Measurements from ENCODE around the gene GRIP1.

GRIP1 gene, protein sequence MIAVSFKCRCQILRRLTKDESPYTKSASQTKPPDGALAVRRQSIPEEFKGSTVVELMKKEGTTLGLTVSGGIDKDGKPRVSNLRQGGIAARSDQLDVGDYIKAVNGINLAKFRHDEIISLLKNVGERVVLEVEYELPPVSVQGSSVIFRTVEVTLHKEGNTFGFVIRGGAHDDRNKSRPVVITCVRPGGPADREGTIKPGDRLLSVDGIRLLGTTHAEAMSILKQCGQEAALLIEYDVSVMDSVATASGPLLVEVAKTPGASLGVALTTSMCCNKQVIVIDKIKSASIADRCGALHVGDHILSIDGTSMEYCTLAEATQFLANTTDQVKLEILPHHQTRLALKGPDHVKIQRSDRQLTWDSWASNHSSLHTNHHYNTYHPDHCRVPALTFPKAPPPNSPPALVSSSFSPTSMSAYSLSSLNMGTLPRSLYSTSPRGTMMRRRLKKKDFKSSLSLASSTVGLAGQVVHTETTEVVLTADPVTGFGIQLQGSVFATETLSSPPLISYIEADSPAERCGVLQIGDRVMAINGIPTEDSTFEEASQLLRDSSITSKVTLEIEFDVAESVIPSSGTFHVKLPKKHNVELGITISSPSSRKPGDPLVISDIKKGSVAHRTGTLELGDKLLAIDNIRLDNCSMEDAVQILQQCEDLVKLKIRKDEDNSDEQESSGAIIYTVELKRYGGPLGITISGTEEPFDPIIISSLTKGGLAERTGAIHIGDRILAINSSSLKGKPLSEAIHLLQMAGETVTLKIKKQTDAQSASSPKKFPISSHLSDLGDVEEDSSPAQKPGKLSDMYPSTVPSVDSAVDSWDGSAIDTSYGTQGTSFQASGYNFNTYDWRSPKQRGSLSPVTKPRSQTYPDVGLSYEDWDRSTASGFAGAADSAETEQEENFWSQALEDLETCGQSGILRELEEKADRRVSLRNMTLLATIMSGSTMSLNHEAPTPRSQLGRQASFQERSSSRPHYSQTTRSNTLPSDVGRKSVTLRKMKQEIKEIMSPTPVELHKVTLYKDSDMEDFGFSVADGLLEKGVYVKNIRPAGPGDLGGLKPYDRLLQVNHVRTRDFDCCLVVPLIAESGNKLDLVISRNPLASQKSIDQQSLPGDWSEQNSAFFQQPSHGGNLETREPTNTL

DNA sequence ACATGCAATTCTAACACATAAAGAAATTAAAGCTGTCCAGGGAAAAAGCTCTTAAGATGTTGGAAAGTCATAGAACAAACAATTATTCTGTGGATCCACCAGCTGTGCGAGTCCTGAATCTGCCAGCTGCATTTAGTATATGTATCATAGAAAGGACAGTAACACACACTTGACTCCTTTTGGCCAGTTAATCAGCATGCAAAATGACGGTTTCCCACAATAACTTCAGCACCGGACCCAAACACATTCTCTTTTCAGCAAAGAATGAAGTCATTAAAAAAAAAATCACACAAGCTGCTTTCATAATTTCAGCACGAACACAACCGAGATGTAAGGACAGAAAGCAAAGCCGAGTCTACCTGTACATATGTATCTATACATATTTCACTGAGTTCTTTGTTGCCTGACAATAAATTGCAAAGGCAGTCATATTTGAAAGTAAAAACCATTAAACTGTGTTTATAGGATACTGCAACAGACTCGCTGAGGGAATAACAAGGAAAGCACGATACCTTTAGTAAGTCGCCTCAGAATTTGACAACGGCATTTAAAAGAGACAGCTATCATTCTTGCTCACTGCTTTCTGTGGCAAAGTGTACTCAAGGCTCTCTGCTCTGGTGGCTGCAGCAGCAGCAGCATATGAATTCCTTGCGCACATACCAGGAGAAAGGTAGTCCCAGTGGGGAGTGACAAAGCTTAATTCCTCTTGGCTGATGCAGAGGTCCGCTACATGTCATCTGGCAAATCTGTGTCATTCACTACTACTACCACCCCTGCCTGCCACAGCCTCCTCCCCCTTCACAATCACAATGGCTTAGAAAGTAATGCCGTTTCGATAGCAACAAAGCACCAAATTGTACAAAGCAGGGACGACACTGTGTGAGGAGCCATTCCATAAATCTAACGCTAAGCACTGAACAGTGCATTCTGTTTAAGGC, at the start of gene GRIP1:
Gene GRIP1, minus strand, starts transcription at position 739 of the 938 bp plus-strand sequence. Its CDS starts 172 bp downstream, at position 567.
- no peak for DNase-seq (ENCODE audit: low read depth in 2 of 2)

DNA sequence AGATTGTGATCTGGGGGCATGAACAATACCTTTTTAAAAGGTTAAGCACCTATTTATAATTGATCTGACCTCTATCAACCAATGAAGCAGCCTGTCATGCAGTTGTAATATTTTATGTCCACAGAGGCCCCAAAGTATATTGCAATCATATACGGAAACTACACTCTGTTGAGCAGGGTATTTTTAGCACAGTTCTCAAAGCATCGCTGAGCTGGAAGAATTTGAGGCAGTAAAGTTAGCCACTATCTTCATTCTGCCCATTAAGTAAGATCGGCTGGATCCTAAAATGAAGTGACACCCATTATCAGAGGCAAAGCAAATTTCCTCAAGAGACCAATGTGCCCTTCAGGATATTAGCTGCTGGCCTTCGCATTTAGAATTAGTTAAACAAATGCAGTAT, 47.7 kb upstream of the GRIP1 start:
- DNase-seq (ENCODE audit: low read depth in 2 of 2): no peak

DNA sequence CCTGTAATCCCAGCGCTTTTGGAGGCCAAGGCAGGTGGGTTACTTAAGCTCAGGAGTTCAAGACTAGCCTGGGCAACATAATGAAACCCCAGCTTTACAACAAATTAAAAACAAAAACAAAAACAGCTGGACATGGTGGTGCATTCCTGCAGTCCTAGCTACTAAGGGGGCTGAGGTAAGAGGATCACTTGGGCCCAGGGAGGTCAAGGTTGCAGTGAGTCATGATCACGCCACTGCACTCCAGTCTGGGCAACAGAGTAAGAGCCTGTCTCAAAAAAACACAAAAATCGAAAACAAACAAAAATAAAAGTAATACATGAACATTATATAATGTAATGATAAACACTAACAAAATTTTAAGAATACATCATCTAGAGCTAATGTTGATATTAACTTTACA, 46.2 kb upstream of the GRIP1 start:
- DNase-seq (ENCODE audit: low read depth in 2 of 2): no peak

DNA sequence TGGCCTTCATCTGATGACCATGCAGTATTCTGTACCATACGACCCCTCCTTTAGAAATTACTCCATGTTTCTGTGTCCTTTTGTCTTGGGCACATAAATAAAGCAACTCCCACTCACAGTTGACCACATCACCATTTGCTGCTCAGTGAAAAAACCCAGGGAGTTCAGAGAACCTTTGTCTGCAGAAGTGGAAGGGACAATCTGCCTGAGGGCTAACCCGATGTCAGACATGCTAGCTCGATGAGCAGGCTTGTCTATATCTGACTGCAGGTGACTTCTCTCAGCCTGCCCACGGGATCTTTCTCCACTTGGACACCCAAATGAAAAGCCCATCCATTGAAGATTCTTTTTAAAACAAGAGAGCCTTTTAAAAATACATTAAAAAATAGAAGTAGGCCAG, 45.7 kb upstream of the GRIP1 start:
- no peak for DNase-seq (ENCODE audit: low read depth in 2 of 2)

DNA sequence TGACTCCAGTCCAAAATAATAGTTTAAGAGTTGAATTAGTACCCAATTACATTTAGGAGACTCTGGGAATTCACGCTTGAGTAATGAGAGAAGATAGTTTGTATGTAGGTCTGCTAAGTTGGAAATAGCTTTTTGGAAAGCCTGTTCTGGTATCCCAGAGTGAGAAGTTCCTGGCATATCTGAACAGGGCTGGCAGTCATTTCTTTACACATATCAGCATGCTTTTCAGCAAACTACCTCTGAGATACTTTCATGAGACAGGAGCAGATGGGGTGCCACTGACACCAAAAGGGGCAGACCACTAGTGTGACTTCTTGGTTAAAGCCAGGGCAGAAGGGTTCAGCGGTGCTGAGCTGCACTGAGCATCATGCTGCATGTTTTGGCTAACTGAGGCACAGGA, 45.1 kb upstream of the GRIP1 start:
- no peak for DNase-seq (ENCODE audit: low read depth in 2 of 2)

DNA sequence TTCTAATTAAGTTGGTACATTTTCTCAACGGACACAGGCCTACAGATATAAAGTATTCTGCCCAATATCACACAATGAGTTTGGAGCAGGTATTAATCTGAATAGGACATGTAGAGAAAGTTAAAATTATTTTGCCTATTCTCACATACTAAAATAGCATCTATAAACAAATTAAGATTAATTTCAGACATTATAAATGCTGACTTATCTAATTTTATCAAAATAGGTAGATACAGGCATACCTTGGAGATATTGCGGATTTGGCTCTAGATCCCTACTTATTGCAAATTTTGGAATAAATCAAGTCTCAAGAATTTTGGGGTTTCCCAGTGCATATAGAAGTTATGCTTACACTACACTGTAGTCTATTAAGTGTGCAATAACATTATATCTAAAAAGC, 41.0 kb upstream of the GRIP1 start:
- DNase-seq (ENCODE audit: low read depth in 2 of 2): no peak

DNA sequence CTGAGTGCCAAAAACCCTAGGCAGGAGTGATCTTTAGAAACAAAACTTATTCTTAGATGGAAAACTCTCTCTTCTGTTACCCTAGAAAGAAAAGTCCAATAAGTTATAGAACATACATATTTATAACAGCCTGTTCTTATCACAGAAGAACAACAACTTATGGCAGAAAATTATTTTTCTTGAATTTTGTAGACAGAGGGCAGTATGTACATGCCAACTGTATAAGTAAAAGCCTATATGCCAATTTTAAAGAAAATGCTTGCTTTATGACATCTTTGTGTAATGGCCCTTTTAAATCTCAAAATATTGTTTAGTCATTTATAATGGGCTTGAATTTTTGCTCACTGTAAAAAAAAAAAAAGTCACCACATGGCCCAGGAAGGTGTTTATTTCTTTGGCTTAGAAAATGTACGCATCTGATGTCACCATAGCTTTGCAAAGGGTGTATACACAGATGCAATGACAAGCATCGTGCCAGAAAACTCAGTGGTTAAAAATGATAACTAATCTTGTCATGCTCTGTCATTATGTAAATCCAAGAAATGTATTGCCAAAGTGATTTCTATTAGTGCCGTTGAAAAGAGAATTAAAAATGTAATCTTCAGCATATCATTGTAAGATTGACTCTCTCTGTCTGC, 38.3 kb upstream of the GRIP1 start:
- DNase-seq (ENCODE audit: low read depth in 2 of 2): no peak

DNA sequence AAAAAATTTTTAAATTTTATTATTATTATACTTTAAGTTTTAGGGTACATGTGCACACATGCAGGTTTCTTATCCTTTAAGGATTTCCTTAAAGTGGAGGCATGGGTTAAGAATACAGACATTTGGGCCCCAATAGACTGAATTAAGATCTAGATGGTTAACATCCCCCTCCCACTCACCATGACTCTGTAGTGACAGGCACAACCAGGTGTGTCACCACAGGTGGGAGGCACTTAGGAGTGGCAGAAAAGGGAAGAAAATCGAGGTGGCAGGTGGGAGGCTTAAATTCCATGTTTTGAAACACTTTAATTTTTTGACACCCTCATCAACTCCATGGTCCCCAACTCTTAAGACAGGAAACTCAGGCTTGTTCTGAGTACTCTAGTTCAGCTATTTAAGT, 37.6 kb upstream of the GRIP1 start:
- DNase-seq (ENCODE audit: low read depth in 2 of 2): no peak

DNA sequence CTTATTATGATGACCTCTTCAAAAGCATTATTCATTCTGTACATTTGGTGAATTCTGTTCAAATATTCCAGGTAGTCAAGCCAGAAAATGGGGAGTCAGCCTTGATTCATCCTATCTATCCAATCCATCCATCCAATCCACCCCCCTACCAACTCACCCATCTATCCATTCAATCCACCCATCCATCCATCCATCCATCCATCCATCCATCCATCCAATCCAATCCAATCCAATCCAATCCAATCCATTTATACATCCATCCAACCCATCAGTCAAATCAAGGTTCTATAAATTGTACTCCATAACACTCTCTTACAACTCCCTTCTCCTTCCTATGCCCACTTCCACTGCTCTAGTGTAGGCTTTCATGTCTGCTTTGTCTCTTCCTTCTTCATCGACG, 35.8 kb upstream of the GRIP1 start:
- no peak for DNase-seq (ENCODE audit: low read depth in 2 of 2)

DNA sequence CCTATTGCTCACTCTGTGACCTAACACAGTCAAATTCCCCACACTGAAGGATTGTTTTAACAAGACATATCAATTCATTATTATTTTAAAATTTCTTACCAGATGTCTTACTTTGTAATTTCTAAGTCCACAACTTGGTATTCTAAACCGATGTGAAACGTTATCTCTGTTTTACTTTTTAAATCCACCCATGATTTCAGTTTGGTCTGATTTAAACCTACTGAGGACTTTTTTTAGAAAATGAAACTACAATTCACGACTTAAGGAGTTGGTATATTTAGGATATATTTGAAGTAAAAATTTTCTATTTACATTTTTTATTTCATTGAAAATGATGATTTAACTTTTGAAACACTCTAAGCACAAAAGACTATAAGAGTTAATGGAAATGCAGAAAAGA, 35.1 kb upstream of the GRIP1 start:
- no peak for DNase-seq (ENCODE audit: low read depth in 2 of 2)

DNA sequence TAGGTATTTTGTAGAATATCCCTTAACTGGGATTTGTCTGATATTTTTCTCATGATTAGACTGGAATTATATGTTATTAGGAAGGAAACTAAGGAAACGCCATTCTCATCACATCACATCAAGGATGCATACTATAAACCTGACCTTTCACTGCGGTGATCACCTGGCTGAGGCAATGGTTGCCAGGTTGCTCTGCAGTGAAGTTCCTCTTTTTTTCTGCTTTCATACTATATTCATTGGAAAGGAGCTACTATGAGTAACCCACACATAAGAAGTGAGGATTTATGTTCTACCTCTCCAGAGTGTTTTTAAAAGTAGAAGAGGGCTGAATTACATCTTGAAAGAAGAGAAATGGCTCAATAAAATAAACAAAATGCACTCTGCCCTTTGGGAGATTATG, 31.0 kb upstream of the GRIP1 start:
- no peak for DNase-seq (ENCODE audit: low read depth in 2 of 2)

DNA sequence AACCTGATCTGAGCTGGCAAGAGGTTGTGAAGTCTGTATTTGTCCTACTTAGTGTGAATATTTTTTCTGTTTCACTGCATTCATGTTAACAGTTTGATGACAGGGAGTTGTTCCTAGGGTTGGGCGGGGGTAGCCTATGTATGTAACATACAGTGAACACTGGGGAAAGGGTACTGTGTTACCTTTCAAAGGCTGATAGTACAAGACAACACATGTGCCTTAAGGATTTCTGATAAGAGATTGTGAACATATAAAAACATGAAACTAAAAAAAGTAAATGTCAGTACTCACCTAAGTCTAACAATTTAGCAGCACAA, 30.5 kb upstream of the GRIP1 start:
- DNase-seq (ENCODE audit: low read depth in 2 of 2): no peak

DNA sequence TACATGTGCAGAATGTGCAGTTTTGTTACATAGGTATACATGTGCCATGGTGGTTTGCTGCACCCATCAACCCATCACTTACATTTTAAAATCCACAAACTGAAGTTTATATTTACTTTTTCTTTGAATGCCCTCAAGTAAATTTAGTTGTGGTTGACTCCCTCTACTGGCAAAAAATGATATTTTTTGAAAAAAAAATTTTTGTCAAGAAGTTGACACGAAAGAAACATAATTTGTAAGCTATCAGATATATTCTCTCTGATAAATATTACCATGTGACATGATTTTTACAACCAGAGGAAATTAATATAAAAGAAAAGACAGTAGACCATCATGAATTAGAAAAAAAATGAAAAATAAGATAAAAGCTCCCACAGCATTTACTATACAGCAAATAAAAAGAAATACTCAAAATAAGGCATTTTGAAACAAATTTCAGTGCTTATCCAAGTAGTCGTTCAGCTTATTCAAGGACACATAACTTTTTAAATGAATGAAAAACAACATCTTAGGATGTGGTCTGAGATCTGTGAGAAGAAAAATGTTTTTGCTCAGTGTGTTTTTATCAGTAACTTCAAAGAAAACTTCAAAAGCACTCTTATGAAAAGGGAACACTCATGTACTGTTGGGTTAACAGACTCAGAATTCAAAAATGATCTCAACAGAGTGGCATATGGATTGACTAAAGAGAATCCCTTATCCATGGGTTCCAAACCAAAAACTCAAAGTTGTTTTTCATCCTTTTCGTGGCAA, 30.0 kb upstream of the GRIP1 start:
- DNase-seq (ENCODE audit: low read depth in 2 of 2): no peak

DNA sequence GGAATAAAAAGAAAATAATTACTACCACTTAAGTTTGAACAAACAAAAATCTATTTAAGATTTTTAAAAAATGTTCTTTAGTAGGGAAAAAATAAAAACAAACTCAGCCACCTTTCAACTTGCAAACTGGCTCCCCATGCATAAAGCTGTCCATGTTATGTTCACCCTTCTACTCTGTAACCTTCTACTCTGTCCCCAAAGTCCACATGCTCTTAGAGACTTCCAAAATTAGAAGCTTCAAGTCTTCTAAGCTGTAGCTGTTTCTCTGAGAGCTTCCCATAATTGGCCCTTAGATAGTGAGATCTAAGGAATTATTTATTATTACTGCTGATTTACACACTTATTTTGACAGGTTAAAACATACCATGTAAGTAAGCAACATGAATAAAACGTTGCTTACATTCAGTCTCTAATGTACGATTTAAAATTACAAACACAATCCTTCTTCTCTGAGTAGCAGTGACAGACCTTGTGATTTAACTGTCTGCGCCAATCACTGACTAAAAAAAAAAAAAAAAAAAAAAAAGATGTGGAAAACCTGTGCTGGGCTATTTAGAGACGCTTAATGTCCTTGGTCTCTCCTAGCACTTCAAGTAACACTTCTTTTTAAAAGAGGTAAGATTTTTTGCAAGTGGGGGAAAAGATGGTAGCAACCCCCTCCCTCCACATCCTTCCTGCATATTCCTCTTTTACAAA, 28.3 kb upstream of the GRIP1 start:
- DNase-seq (ENCODE audit: low read depth in 2 of 2): no peak

DNA sequence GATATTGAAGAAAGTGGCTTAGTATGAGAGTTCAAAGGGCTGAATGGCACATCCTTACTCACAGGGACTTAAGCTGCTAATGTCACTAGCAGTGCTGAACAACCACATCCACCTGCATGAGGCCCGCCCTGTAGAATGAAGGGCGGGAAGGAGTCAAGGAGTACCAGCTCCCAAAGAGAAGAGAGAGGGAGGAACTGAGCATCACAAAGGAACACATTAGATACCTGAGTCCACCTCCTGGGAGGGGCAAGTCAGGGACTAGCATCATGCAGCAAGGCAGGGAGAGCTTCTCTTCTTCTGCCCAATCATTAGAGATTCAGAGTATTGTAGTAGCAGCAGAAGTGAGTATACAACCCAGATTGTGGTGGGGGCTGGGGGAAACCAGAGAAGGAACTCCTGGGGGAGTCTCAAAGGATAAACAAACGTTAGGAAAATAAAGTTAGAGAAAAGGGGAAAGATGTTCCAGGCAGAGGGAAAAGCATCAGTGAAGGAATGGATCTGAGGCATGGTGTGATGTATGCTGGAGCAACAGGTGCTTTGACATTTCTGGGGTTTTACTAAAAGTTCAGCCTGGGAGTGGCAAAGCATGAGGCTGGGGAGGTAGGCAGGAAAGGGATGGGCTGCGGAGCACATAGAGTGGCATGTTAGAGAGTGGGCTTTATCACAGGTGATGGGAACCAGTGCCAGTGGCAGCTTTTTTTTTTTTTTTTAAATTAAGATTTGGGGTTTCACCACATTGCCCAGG, 21.0 kb upstream of the GRIP1 start:
- no peak for DNase-seq (ENCODE audit: low read depth in 2 of 2)

DNA sequence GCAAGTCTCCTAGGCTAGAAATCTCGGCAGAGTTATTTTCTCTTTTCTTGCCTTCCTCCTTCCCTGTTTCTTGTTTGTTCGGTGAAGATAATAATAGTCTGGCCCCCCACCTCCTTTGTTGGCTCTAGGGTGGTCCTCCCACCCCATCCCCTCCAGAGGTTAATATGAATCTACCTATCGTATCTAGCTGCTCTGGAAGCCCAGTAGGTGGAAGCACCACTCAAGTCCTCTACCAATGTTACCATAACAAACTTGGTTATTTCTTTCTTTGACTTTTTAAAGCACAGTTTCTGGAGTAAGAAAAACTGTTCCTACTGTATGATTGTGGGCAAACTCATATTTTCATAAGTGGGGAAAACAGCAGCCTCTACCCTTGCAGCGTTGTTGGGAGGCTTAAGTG, 19.7 kb upstream of the GRIP1 start:
- DNase-seq (ENCODE audit: low read depth in 2 of 2): no peak

DNA sequence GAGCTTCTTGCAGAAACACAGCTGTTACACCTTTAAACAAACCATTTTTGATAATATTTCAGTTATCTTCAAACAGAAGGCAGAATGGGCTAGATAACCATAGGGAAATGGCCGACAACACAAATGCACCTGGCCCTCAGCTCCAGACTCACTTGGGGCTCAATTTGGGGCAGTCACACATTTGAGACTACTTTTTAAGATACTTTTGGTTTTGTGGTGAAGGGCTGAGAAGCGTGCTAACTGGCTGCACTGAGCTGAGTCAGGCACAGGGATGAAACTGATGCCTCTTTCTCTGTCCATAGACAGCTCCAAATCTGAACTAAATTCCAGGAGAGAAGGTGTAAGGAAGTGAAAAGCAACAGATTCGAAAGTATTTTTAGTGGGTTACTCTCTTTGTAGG, 18.5 kb upstream of the GRIP1 start:
- no peak for DNase-seq (ENCODE audit: low read depth in 2 of 2)

DNA sequence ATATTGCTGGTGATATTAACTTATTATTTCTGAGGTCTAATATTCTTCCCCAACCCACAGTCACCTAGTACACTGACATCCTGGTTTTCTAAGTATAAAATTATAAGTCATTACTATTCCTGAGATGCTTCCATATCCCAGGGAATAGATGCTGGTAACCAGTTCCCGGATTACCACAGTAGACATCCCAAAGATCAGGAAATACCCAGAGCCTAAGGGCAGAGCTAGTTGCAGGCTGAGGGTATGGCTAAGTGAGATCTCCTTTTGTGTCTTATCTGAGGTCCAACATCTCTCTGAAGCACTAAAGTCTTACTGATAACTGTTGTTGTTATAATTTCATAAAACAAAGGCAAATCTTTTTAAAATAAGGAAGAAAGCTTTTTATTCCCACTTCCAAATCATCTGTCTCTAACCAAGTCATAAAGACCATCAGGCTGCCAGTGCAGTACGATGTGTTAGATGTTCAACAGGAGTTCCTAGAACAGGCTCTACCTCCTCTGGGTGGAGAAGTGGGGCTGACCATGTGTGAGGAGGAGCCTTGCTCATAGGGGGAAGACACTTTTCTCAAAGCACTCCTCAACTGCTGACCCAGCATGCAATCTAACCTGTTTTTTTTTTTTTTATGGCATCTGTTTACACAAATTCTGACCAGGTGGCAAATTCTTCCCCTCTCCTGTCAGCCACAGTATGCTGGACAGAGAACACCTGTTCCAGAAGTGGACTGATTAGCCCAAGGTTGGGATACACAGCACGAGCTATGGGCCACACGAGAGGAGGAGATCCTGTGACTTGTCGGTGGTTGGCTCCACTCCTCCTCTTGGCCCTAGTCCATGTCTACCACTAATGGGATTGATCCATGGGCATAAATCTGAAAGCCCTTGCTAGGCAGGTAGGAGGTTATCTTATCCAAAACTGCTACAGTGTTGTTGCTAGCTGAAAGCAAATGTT, 16.1 kb upstream of the GRIP1 start:
- no peak for DNase-seq (ENCODE audit: low read depth in 2 of 2)

Data from fibroblast of skin of left biceps (primary cell).